HFFc6 (cell line): Measurements from ENCODE around the gene MUSTN1. TPM values are rescaled to one million over a fixed set of nuclear protein-coding genes. Genes with fewer than 3 reads are reported as not detected.

Source experiments
- DNase-seq: peaks from one replicate; pipeline ENCODE4 v3.0.0-alpha.2; 2018
- H3K27ac Mint-ChIP-seq: 2 replicates; pipeline ENCODE4 v1.8.0; 2020; ENCODE audit warnings: mild to moderate bottlenecking, mixed read lengths
- H3K27me3 Mint-ChIP-seq: 2 replicates; pipeline ENCODE4 v1.8.0; 2021; ENCODE audit warnings: mild to moderate bottlenecking, moderate library complexity, mixed read lengths; ENCODE audit not compliant: insufficient read depth
- H3K36me3 Mint-ChIP-seq: 2 replicates; pipeline ENCODE4 v1.8.0; 2021; ENCODE audit warnings: low read depth, mixed read lengths
- H3K4me1 Mint-ChIP-seq: 2 replicates; pipeline ENCODE4 v1.8.0; 2020; ENCODE audit warnings: low read depth, mixed read lengths
- H3K4me3 Mint-ChIP-seq: 2 replicates; pipeline ENCODE4 v1.8.0; 2020; ENCODE audit warnings: mild to moderate bottlenecking, moderate library complexity, mixed read lengths
- H3K9me3 Mint-ChIP-seq: 2 replicates; pipeline ENCODE4 v1.8.0; 2020; ENCODE audit warnings: mild to moderate bottlenecking, mixed read lengths
- CTCF ChIP-seq: fragments of 200-600 bp; sonication (generic); IDR thresholded peaks from 2 replicates; pipeline ENCODE4 v1.5.0; 2021; ENCODE audit warnings: antibody characterized with exemption, mild to moderate bottlenecking
- total RNA-seq, 6 experiments: library from RNA; stranded (reverse); fragmentation: NEBNext Ultra II Directional; extraction: Animal tissue kit (Norgen Biotek cat#: 25700); gene quantifications; 2 replicates in 1 of 6; 3 replicates in 5 of 6; pipeline ENCODE4 v1.2.3, GENCODE V29; 2021

Gene MUSTN1
- total RNA-seq, 6 experiments from 2014 or later, result 0.39 TPM; not detected in 5

- Mint-ChIP-seq H3K4me1 (no peaks in the 10 kb centered on the region; the same call in 1 of the 2 replicates), H3K9me3 (no peaks in the 10 kb centered on the region), H3K27ac (no peak overlapping the region), H3K27me3 (peaks cover 33% of the 10 kb centered on the region), H3K4me3 (no peak overlapping the region), H3K36me3 (no peaks in the 10 kb centered on the region)
- DNase-seq, result no peak
- TF ChIP-seq CTCF, result no peak
Measured at GRCh38 chr3:52809149-52809548, 25.7 kb downstream of the MUSTN1 start.

- no peak for TF ChIP-seq CTCF
Measured at GRCh38 chr3:52805270-52806039, 29.4 kb downstream of the MUSTN1 start.

GRCh38 chr3:52801839-52802238 is 33.0 kb downstream of the MUSTN1 start:
- no peak for TF ChIP-seq CTCF
- Mint-ChIP-seq H3K27ac (no peak overlapping the region), H3K9me3 (no peaks in the 10 kb centered on the region), H3K27me3 (peaks cover 6% of the 10 kb centered on the region; the same call in 1 of the 2 replicates), H3K4me1 (peaks cover 14% of the 10 kb centered on the region), H3K4me3 (no peak overlapping the region), H3K36me3 (no peaks in the 10 kb centered on the region)
- DNase-seq, result no peak

More at GRCh38 chr3:52805270-52806039, 29.4 kb downstream of the MUSTN1 start:
- H3K27me3 Mint-ChIP-seq, result peaks cover 18% of the 10 kb centered on the region
- DNase-seq, result no peak
- no peaks in the 10 kb centered on the region for H3K9me3 Mint-ChIP-seq
- H3K36me3 Mint-ChIP-seq, result no peaks in the 10 kb centered on the region
- no peak overlapping the region for H3K27ac Mint-ChIP-seq
- H3K4me1 Mint-ChIP-seq, result peaks cover 10% of the 10 kb centered on the region
- no peak overlapping the region for H3K4me3 Mint-ChIP-seq

- Mint-ChIP-seq H3K36me3 (no peaks in the 10 kb centered on the region), H3K9me3 (no peaks in the 10 kb centered on the region), H3K4me3 (no peak overlapping the region), H3K27ac (no peak overlapping the region), H3K27me3 (peaks cover 3% of the 10 kb centered on the region; the same call in 1 of the 2 replicates), H3K4me1 (peaks cover 14% of the 10 kb centered on the region)
- no peak for DNase-seq
- no peak for TF ChIP-seq CTCF
Measured at GRCh38 chr3:52800079-52800478, 34.7 kb downstream of the MUSTN1 start.

- TF ChIP-seq CTCF, result peak; percentile 74
- Mint-ChIP-seq H3K36me3 (no peaks in the 10 kb centered on the region), H3K27me3 (peaks cover 3% of the 10 kb centered on the region; the same call in 1 of the 2 replicates), H3K4me1 (peaks cover 22% of the 10 kb centered on the region), H3K4me3 (no peak overlapping the region), H3K27ac (no peak overlapping the region), H3K9me3 (no peaks in the 10 kb centered on the region)
- DNase-seq, result no peak
Measured at GRCh38 chr3:52798978-52799476, 35.8 kb downstream of the MUSTN1 start.
